HepG2 (cell line): Measurements from ENCODE around the gene BCL6. TPM values are rescaled to one million over a fixed set of nuclear protein-coding genes. Genes with fewer than 3 reads are reported as not detected.

Experiments
- AGO1 ChIP-seq: fragments of 200-400 bp; formaldehyde crosslinking; IDR thresholded peaks from 2 replicates; pipeline ENCODE4 v1.6.1; 2017; ENCODE audit warnings: mild to moderate bottlenecking, low read depth, low read length, moderate library complexity; ENCODE audit not compliant: poor library complexity, severe bottlenecking
- ATF1 ChIP-seq: IDR thresholded peaks from 2 replicates; pipeline ENCODE4 v1.6.1; 2016; ENCODE audit warnings: mild to moderate bottlenecking, control low read depth
- ATF7 ChIP-seq, 2 experiments: fragments of 450-650 bp in 1 of 2; sonication (generic) in 1 of 2; formaldehyde crosslinking in 1 of 2; IDR thresholded peaks; 2 replicates each; pipeline versions ENCODE4 v1.4.0 to v1.6.1; 2016 to 2020; ENCODE audit warnings: antibody characterized with exemption in 1 of 2, mild to moderate bottlenecking in 1 of 2, missing genetic modification reagents in 1 of 2
- DR1 ChIP-seq: sonication (generic); formaldehyde crosslinking; IDR thresholded peaks from 2 replicates; pipeline ENCODE4 v1.8.0; 2021; ENCODE audit warnings: mild to moderate bottlenecking, missing genetic modification reagents, inconsistent platforms
- ISL2 ChIP-seq: sonication (generic); formaldehyde crosslinking; IDR thresholded peaks from 2 replicates; pipeline ENCODE4 v1.5.0; 2020; ENCODE audit warnings: missing genetic modification reagents
- KDM5A ChIP-seq: fragments of 200-600 bp; sonication (generic); IDR thresholded peaks from 2 replicates; pipeline ENCODE4 v1.7.0; 2018; ENCODE audit warnings: antibody characterized with exemption, mild to moderate bottlenecking, low read length, borderline replicate concordance
- KLF12 ChIP-seq: sonication (generic); formaldehyde crosslinking; IDR thresholded peaks from 2 replicates; pipeline ENCODE4 v1.4.0; 2020; ENCODE audit warnings: missing genetic modification reagents, borderline replicate concordance
- MED8 ChIP-seq: sonication (generic); formaldehyde crosslinking; IDR thresholded peaks from 2 replicates; pipeline ENCODE4 v1.8.1; 2023; ENCODE audit warnings: mild to moderate bottlenecking, missing genetic modification reagents; ENCODE audit not compliant: insufficient replicate concordance
- NR2F1 ChIP-seq, 2 experiments: fragments of 450-650 bp in 1 of 2; formaldehyde crosslinking in 1 of 2; IDR thresholded peaks; 2 replicates each; pipeline versions ENCODE4 v1.5.0 to v1.6.1; 2016 to 2020; ENCODE audit warnings: mild to moderate bottlenecking in 1 of 2, missing compliant biosample characterization in 1 of 2, missing genetic modification reagents in 1 of 2, moderate library complexity in 1 of 2
- PAX8 ChIP-seq: sonication (generic); formaldehyde crosslinking; IDR thresholded peaks from 2 replicates; pipeline ENCODE4 v1.8.0; 2022; ENCODE audit warnings: mild to moderate bottlenecking, missing genetic modification reagents, borderline replicate concordance
- PHF8 ChIP-seq: sonication (generic); formaldehyde crosslinking; IDR thresholded peaks from 2 replicates; pipeline ENCODE4 v1.5.0; 2020; ENCODE audit warnings: missing genetic modification reagents
- POLR2A ChIP-seq, 2 experiments: IDR thresholded peaks; 2 replicates each; pipeline ENCODE4 v1.6.1; 2011; ENCODE audit warnings: low read depth in 2 of 2, low read length in 2 of 2, mild to moderate bottlenecking in 1 of 2, moderate library complexity in 1 of 2; ENCODE audit not compliant: insufficient read depth in 1 of 2
- REPIN1 ChIP-seq: sonication (generic); formaldehyde crosslinking; IDR thresholded peaks from 2 replicates; pipeline ENCODE4 v1.8.0; 2022; ENCODE audit warnings: missing genetic modification reagents, low read depth, mild to moderate bottlenecking, borderline replicate concordance
- TBP ChIP-seq: sonication (generic); formaldehyde crosslinking; IDR thresholded peaks from 2 replicates; pipeline ENCODE4 v1.5.0; 2020; ENCODE audit warnings: missing genetic modification reagents
- TBX2 ChIP-seq: sonication (generic); formaldehyde crosslinking; IDR thresholded peaks from 2 replicates; pipeline ENCODE4 v1.5.0; 2020; ENCODE audit warnings: missing genetic modification reagents, mild to moderate bottlenecking, borderline replicate concordance
- THAP8 ChIP-seq: sonication (generic); formaldehyde crosslinking; IDR thresholded peaks from 2 replicates; pipeline ENCODE4 v1.5.1; 2020; ENCODE audit warnings: missing genetic modification reagents, mild to moderate bottlenecking, borderline replicate concordance
- UBTF ChIP-seq: sonication (generic); formaldehyde crosslinking; IDR thresholded peaks from 2 replicates; pipeline ENCODE4 v1.4.0; 2020; ENCODE audit warnings: mild to moderate bottlenecking, missing genetic modification reagents
- YY1 ChIP-seq: IDR thresholded peaks from 2 replicates; pipeline ENCODE4 v1.6.1; 2011; ENCODE audit warnings: low read length, low read depth, moderate library complexity, mild to moderate bottlenecking; ENCODE audit not compliant: insufficient read depth, insufficient replicate concordance
- ZEB1 ChIP-seq: IDR thresholded peaks from 2 replicates; pipeline ENCODE4 v1.6.1; 2012; ENCODE audit warnings: mild to moderate bottlenecking, low read depth, inconsistent platforms; ENCODE audit not compliant: insufficient replicate concordance
- ZNF280D ChIP-seq: sonication (generic); formaldehyde crosslinking; IDR thresholded peaks from 2 replicates; pipeline ENCODE4 v1.5.1; 2020; ENCODE audit warnings: mild to moderate bottlenecking, missing genetic modification reagents
- ZNF317 ChIP-seq: sonication (generic); formaldehyde crosslinking; IDR thresholded peaks from 2 replicates; pipeline ENCODE4 v1.5.0; 2020; ENCODE audit warnings: mild to moderate bottlenecking, missing genetic modification reagents
- ZNF546 ChIP-seq: sonication (generic); formaldehyde crosslinking; conservative IDR thresholded peaks from 2 replicates; pipeline ENCODE4 v1.8.1; 2023; ENCODE audit warnings: mild to moderate bottlenecking, missing genetic modification reagents
- ZNF552 ChIP-seq: sonication (generic); formaldehyde crosslinking; IDR thresholded peaks from 2 replicates; pipeline ENCODE4 v1.9.0; 2022; ENCODE audit warnings: missing genetic modification reagents, mild to moderate bottlenecking, borderline replicate concordance
- ZNF883 ChIP-seq: sonication (generic); formaldehyde crosslinking; IDR thresholded peaks from 2 replicates; pipeline ENCODE4 v1.5.1; 2020; ENCODE audit warnings: mild to moderate bottlenecking, missing genetic modification reagents; ENCODE audit errors: not compliant biosample characterization
- polyA plus RNA-seq, 8 experiments: library from polyadenylated mRNA; depleted of rRNA in 3 of 8; stranded (reverse) in 7 of 8; unstranded in 1 of 8; fragments of >200 nt; fragmentation: Illumina TruSeq in 4 of 8; extraction: Trizol in 4 of 8; gene quantifications; 2 replicates each; pipeline versions ENCODE4 v1.2.1 to v1.2.3, GENCODE V29; 2011 to 2016; ENCODE audit warnings: low read depth in 4 of 8, missing spikeins in 1 of 8, mixed read lengths in 1 of 8; ENCODE audit not compliant: insufficient read depth in 1 of 8
- total RNA-seq, 5 experiments: library from RNA; depleted of rRNA; stranded (reverse); fragments of >200 nt; fragmentation: Illumina TruSeq; extraction: Trizol; gene quantifications; 2 replicates each; pipeline ENCODE4 v1.2.3, GENCODE V29; 2016; ENCODE audit warnings: low read depth in 1 of 5

Gene BCL6
- total and polyA plus RNA-seq, 2 of the 13 experiments (the other 11 are each of a cell fraction or from before 2014, with no cell fraction given), result 21.2 to 53.7 TPM

DNA sequence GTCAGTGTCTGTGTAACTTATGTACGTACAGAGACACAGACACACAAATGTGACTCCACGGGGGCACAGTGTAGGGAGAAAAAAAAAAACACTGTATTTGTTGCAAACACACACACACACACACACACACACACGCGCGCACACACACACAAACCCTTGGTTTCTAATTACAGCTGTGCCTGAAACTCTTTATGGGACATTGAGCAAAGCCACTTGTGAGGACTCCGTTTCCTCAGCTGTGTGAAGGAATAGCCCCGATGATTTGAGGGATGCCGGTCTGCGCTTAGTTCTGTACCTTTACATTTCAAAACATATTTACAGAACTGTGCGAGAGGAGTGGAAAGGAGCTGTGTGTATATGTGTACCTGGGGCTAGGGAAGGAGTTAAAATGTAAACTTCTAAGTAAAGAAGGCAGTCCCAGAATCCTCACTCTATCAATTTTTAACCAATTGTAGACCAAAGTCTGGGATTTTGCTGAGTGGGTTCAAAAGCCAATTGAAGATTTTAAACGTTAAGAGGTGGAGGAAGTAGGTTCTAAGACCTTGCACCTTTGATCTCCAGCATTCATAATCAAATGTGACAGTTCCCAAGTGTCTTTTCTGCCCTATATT, 5.3 kb upstream of the BCL6 start (continued):
- TF ChIP-seq ZNF280D (CRISPR knock-in tag) (no peak), TBP (CRISPR knock-in tag) (no peak), ZNF883 (CRISPR knock-in tag) (peak; percentile 64), ATF1 (peak; percentile 46), UBTF (CRISPR knock-in tag) (peak; percentile 41), PHF8 (peak; percentile 3; the same call in 1 of the 2 replicates), ISL2 (CRISPR knock-in tag) (peak; percentile 87), ATF7 (IDR thresholded peaks at IDR 0.05) (no peak), ATF7 (CRISPR knock-in tag; IDR thresholded peaks at IDR 0.05) (no peak), KLF12 (CRISPR knock-in tag) (no peak), POLR2A (IDR thresholded peaks at IDR 0.05; ENCODE audit: insufficient read depth in 1 of 2, low read depth in 2 of 2, low read length in 2 of 2) (peak in 1 of 2 experiments; percentile 67), KDM5A (peak; percentile 16; the same call in 1 of the 2 replicates), REPIN1 (CRISPR knock-in tag) (0 out of 2 replicates have a peak, but pooled peaks have one; percentile 21), PAX8 (CRISPR knock-in tag) (no peak), MED8 (CRISPR knock-in tag) (peak; percentile 70), DR1 (CRISPR knock-in tag) (peak; percentile 32; the same call in 1 of the 2 replicates), TBX2 (CRISPR knock-in tag) (peak; percentile 81), YY1 (no peak), NR2F1 (CRISPR knock-in tag; IDR thresholded peaks at IDR 0.05) (no peak), ZEB1 (peak; percentile 56), ZNF546 (CRISPR knock-in tag) (no peak), AGO1 (no peak), ZNF552 (CRISPR knock-in tag) (no peak), THAP8 (CRISPR knock-in tag) (no peak; the same call in 1 of the 2 replicates), ZNF317 (CRISPR knock-in tag) (no peak)
